Measurements from ENCODE around the gene FBXO44. TPM values are rescaled to one million over a fixed set of nuclear protein-coding genes. Genes with fewer than 3 reads are reported as not detected.

FBXO44 gene
- total RNA-seq, 1 experiment from 2014 or later = 34.9 TPM

DNA sequence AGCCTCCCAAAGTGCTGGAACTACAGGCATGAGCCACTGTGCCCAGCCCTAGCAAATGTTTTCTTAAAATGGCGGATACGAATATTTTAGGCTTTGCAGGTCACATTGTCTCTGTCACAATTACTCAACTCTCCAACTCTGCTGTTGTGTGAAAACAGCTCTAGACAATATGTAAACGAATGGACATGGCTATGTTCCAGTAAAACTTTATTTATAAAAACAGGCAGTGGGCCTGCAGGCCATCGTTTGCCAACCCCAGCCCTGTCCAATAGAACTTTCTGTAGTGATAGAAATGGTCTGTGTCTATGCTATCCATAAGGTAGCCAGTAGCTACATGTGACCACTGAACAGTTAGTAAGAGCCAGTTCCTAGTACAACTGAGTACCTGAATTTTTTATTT, 5.1 kb downstream of the FBXO44 start:
- no peak for TF ChIP-seq SOX15 (CRISPR knock-in tag; IDR thresholded peaks at IDR 0.05)
- TF ChIP-seq, protein P1, sequence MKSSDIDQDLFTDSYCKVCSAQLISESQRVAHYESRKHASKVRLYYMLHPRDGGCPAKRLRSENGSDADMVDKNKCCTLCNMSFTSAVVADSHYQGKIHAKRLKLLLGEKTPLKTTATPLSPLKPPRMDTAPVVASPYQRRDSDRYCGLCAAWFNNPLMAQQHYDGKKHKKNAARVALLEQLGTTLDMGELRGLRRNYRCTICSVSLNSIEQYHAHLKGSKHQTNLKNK (CRISPR knock-in tag; IDR thresholded peaks at IDR 0.05) = no peak
- no peak for TF ChIP-seq CBFB (CRISPR knock-in tag; IDR thresholded peaks at IDR 0.05; ENCODE audit: low read depth)
- TF ChIP-seq GRHL2 (CRISPR knock-in tag; IDR thresholded peaks at IDR 0.05; ENCODE audit: insufficient replicate concordance, severe bottlenecking) = no peak
- TF ChIP-seq, protein P2, sequence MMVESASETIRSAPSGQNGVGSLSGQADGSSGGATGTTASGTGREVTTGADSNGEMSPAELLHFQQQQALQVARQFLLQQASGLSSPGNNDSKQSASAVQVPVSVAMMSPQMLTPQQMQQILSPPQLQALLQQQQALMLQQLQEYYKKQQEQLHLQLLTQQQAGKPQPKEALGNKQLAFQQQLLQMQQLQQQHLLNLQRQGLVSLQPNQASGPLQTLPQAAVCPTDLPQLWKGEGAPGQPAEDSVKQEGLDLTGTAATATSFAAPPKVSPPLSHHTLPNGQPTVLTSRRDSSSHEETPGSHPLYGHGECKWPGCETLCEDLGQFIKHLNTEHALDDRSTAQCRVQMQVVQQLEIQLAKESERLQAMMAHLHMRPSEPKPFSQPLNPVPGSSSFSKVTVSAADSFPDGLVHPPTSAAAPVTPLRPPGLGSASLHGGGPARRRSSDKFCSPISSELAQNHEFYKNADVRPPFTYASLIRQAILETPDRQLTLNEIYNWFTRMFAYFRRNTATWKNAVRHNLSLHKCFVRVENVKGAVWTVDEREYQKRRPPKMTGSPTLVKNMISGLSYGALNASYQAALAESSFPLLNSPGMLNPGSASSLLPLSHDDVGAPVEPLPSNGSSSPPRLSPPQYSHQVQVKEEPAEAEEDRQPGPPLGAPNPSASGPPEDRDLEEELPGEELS (CRISPR knock-in tag; IDR thresholded peaks at IDR 0.05) = no peak
- TF ChIP-seq ZNF317 (CRISPR knock-in tag; IDR thresholded peaks at IDR 0.05; ENCODE audit: borderline replicate concordance, low read depth) = no peak
- TF ChIP-seq ZNF121 (CRISPR knock-in tag; IDR thresholded peaks at IDR 0.05) = no peak
- no peak for TF ChIP-seq MXD4 (CRISPR knock-in tag; IDR thresholded peaks at IDR 0.05; ENCODE audit: borderline replicate concordance)
- ATAC-seq (no peak), DNase-seq (ENCODE audit: low spot score) (no peak)
- Mint-ChIP-seq H3K36me3 (peaks cover 51% of the 10 kb centered on the region), H3K9me3 (no peaks in the 10 kb centered on the region), H3K4me3 (no peak overlapping the region), H3K4me1 (peaks cover 9% of the 10 kb centered on the region), H3K27me3 (ENCODE audit: low read depth) (no peaks in the 10 kb centered on the region; the same call in 1 of the 2 replicates), H3K27ac (no peak overlapping the region)
- CTCF ChIA-PET = interaction anchor here (1.1 kb wide), 1 partner anchor 60 kb away, joined by 3 read pairs; no protein-coding TSS in a partner anchor
- POLR2A ChIA-PET = no interaction called here

GRCh38 chr1:11661103-11661502, 6.4 kb downstream of the FBXO44 start:
- DNase-seq (ENCODE audit: low spot score) = no peak
- H3K9me3 Mint-ChIP-seq = no peaks in the 10 kb centered on the region
- TF ChIP-seq CREB1 (CRISPR knock-in tag; IDR thresholded peaks at IDR 0.05) (no peak), ATF2 (CRISPR knock-in tag; IDR thresholded peaks at IDR 0.05; ENCODE audit: borderline replicate concordance, low read depth) (no peak), TP53 (CRISPR knock-in tag; IDR thresholded peaks at IDR 0.05) (no peak), IRF2 (CRISPR knock-in tag; IDR thresholded peaks at IDR 0.05; ENCODE audit: borderline replicate concordance, low read depth) (no peak), E2F4 (CRISPR knock-in tag; IDR thresholded peaks at IDR 0.05; ENCODE audit: borderline replicate concordance, low read depth) (no peak), JAZF1 (CRISPR knock-in tag; IDR thresholded peaks at IDR 0.05) (no peak), OVOL2 (CRISPR knock-in tag; IDR thresholded peaks at IDR 0.05; ENCODE audit: borderline replicate concordance) (no peak), ZNF671 (CRISPR knock-in tag; IDR thresholded peaks at IDR 0.05) (no peak), GTF2I (CRISPR knock-in tag; conservative IDR thresholded peaks at IDR 0.05) (no peak), ZNF232 (CRISPR knock-in tag; IDR thresholded peaks at IDR 0.05) (no peak), AR (CRISPR knock-in tag; IDR thresholded peaks at IDR 0.05) (no peak), ZNF512 (CRISPR knock-in tag; IDR thresholded peaks at IDR 0.05; ENCODE audit: borderline replicate concordance) (no peak), ATF1 (CRISPR knock-in tag; IDR thresholded peaks at IDR 0.05) (no peak), USF1 (CRISPR knock-in tag; IDR thresholded peaks at IDR 0.05) (no peak)
- TF ChIP-seq, protein P3, sequence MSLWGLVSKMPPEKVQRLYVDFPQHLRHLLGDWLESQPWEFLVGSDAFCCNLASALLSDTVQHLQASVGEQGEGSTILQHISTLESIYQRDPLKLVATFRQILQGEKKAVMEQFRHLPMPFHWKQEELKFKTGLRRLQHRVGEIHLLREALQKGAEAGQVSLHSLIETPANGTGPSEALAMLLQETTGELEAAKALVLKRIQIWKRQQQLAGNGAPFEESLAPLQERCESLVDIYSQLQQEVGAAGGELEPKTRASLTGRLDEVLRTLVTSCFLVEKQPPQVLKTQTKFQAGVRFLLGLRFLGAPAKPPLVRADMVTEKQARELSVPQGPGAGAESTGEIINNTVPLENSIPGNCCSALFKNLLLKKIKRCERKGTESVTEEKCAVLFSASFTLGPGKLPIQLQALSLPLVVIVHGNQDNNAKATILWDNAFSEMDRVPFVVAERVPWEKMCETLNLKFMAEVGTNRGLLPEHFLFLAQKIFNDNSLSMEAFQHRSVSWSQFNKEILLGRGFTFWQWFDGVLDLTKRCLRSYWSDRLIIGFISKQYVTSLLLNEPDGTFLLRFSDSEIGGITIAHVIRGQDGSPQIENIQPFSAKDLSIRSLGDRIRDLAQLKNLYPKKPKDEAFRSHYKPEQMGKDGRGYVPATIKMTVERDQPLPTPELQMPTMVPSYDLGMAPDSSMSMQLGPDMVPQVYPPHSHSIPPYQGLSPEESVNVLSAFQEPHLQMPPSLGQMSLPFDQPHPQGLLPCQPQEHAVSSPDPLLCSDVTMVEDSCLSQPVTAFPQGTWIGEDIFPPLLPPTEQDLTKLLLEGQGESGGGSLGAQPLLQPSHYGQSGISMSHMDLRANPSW (CRISPR knock-in tag; conservative IDR thresholded peaks at IDR 0.05; ENCODE audit: low read depth) = no peak

More at GRCh38 chr1:11661103-11661502, 6.4 kb downstream of the FBXO44 start:
- no peak for ATAC-seq
- ChIA-PET POLR2A (no interaction called here), CTCF (interaction anchor here (1.1 to 1.5 kb wide), 3 partner anchors 15 to 59 kb away, joined by 3 read pairs; no protein-coding TSS in a partner anchor)
- Mint-ChIP-seq H3K27me3 (ENCODE audit: low read depth) (no peaks in the 10 kb centered on the region; the same call in 1 of the 2 replicates), H3K4me1 (no peaks in the 10 kb centered on the region), H3K27ac (no peak overlapping the region), H3K4me3 (no peak overlapping the region), H3K36me3 (peaks cover 44% of the 10 kb centered on the region)

All from WTC11 (cell line).